Measurements from ENCODE around the gene DYTN.

- TF ChIP-seq CTCF (IDR thresholded peaks at IDR 0.05; ENCODE audit: low read length), result no peak
- no peak for TF ChIP-seq EZH2phosphoT487 (IDR thresholded peaks at IDR 0.05; ENCODE audit: low read length)
Observed at GRCh38 chr2:206635015-206635414, 83.2 kb downstream of the DYTN start.

Measured in MM.1S (cell line).